Neural progenitor cell (in vitro differentiated cells): ENCODE results near the gene PHPT1. TPM values are rescaled to one million over a fixed set of nuclear protein-coding genes. Genes with fewer than 3 reads are reported as not detected.

Experiments
- DNase-seq: peaks from one replicate; pipeline ENCODE4 v3.0.0-alpha.2; 2016; ENCODE audit warnings: low spot score
- H2AFZ ChIP-seq: fragments of 200-600 bp; sonication (generic); replicated peaks from 2 replicates; pipeline ENCODE4 v1.6.1; 2016; ENCODE audit warnings: antibody characterized with exemption
- H3F3A ChIP-seq: fragments of 200-600 bp; sonication (generic); 2 replicates; pipeline ENCODE4 v1.6.1; 2016; ENCODE audit warnings: antibody characterized with exemption, low read depth
- H3K27ac ChIP-seq: fragments of 200-600 bp; sonication (generic); 2 replicates; pipeline ENCODE4 v1.5.1; 2016; ENCODE audit warnings: mild to moderate bottlenecking
- H3K27me3 ChIP-seq: fragments of 200-600 bp; sonication (generic); 2 replicates; pipeline ENCODE4 v1.6.1; 2016; ENCODE audit warnings: mild to moderate bottlenecking, moderate library complexity
- H3K36me3 ChIP-seq: fragments of 200-600 bp; sonication (generic); 2 replicates; pipeline ENCODE4 v1.5.1; 2016
- H3K4me1 ChIP-seq: fragments of 200-600 bp; sonication (generic); 2 replicates; pipeline ENCODE4 v1.6.1; 2016; ENCODE audit warnings: mixed run types
- H3K4me2 ChIP-seq: fragments of 200-600 bp; sonication (generic); 2 replicates; pipeline ENCODE4 v1.6.1; 2016
- H3K4me3 ChIP-seq: fragments of 200-600 bp; sonication (generic); 2 replicates; pipeline ENCODE4 v1.5.1; 2016
- H3K79me2 ChIP-seq: fragments of 200-600 bp; sonication (generic); 2 replicates; pipeline ENCODE4 v1.6.1; 2016; ENCODE audit warnings: low read depth
- H3K9ac ChIP-seq: fragments of 200-600 bp; sonication (generic); 2 replicates; pipeline ENCODE4 v1.6.1; 2016
- H3K9me3 ChIP-seq: fragments of 200-600 bp; sonication (generic); 2 replicates; pipeline ENCODE4 v1.5.1; 2016; ENCODE audit warnings: low read depth
- H4K20me1 ChIP-seq: fragments of 200-600 bp; sonication (generic); 2 replicates; pipeline ENCODE4 v1.6.1; 2016; ENCODE audit warnings: low read depth
- H3K27ac Mint-ChIP-seq: 3 replicates; pipeline ENCODE4 v1.8.0; 2021; ENCODE audit warnings: mixed read lengths
- H3K27me3 Mint-ChIP-seq: 2 replicates; pipeline ENCODE4 v1.8.0; 2022; ENCODE audit warnings: low read depth, mild to moderate bottlenecking, inconsistent platforms, moderate library complexity, mixed read lengths; ENCODE audit not compliant: insufficient read depth
- H3K36me3 Mint-ChIP-seq: 3 replicates; pipeline ENCODE4 v1.8.0; 2021; ENCODE audit warnings: mixed read lengths
- H3K4me1 Mint-ChIP-seq: 3 replicates; pipeline ENCODE4 v1.8.0; 2021; ENCODE audit warnings: mixed read lengths
- H3K4me3 Mint-ChIP-seq: 3 replicates; pipeline ENCODE4 v1.8.0; 2021; ENCODE audit warnings: mild to moderate bottlenecking, moderate library complexity, mixed read lengths
- H3K9me3 Mint-ChIP-seq: 3 replicates; pipeline ENCODE4 v1.8.0; 2020; ENCODE audit warnings: mixed read lengths
- CTCF ChIP-seq: fragments of 200-600 bp; sonication (generic); IDR thresholded peaks from 2 replicates; pipeline ENCODE4 v1.5.1; 2017; ENCODE audit warnings: antibody characterized with exemption, mild to moderate bottlenecking
- EZH2 ChIP-seq: fragments of 200-600 bp; sonication (generic); IDR thresholded peaks from 2 replicates; pipeline ENCODE4 v1.6.1; 2017; ENCODE audit warnings: antibody characterized with exemption, mild to moderate bottlenecking, moderate library complexity
- EZH2phosphoT487 ChIP-seq: fragments of 200-600 bp; sonication (generic); IDR thresholded peaks from 2 replicates; pipeline ENCODE4 v1.6.1; 2017; ENCODE audit warnings: antibody characterized with exemption
- total RNA-seq: library from RNA; depleted of rRNA; stranded (reverse); fragments of >200 nt; gene quantifications from 2 replicates; pipeline ENCODE4 v1.2.3, GENCODE V29; 2015; ENCODE audit warnings: low replicate concordance

PHPT1 gene
- total RNA-seq, 1 donor from 2014 or later, result 58.8 TPM

GRCh38 chr9:136846376-136847087 is 2.7 kb upstream of the PHPT1 start:
- peaks cover 24% of the 10 kb centered on the region for H3F3A ChIP-seq
- Mint-ChIP-seq H3K4me3 (peak overlapping the region; percentile 65), H3K27me3 (peaks cover 20% of the 10 kb centered on the region), H3K9me3 (no peaks in the 10 kb centered on the region), H3K27ac (no peak overlapping the region), H3K4me1 (peaks cover 10% of the 10 kb centered on the region), H3K36me3 (no peaks in the 10 kb centered on the region)
- H3K27me3 ChIP-seq, result peaks cover 20% of the 10 kb centered on the region
- peaks cover 35% of the 10 kb centered on the region for H4K20me1 ChIP-seq
- H3K4me1 ChIP-seq, result peaks cover 11% of the 10 kb centered on the region
- H3K4me2 ChIP-seq, result peak overlapping the region; percentile 90
- TF ChIP-seq EZH2 (peak; percentile 74), CTCF (no peak), EZH2phosphoT487 (peak; percentile 22)
- DNase-seq, result no peak
- H2AFZ ChIP-seq, result no peak overlapping the region
- peaks cover 8% of the 10 kb centered on the region for H3K79me2 ChIP-seq
- H3K9ac ChIP-seq, result no peak overlapping the region
- H3K36me3 ChIP-seq, result no peaks in the 10 kb centered on the region
- peak overlapping the region; percentile 68 for H3K4me3 ChIP-seq
- H3K9me3 ChIP-seq, result no peaks in the 10 kb centered on the region
- no peak overlapping the region for H3K27ac ChIP-seq

GRCh38 chr9:136847088-136847825 is 2.0 kb upstream of the PHPT1 start:
- TF ChIP-seq EZH2phosphoT487, result peak; percentile 21
- TF ChIP-seq EZH2, result peak; percentile 25
- TF ChIP-seq CTCF, result no peak
- H2AFZ ChIP-seq, result no peak overlapping the region
- H3F3A ChIP-seq, result peaks cover 20% of the 10 kb centered on the region
- H3K79me2 ChIP-seq, result peaks cover 8% of the 10 kb centered on the region
- peaks cover 20% of the 10 kb centered on the region for H3K27me3 ChIP-seq
- peak overlapping the region; percentile 68 for H3K4me3 ChIP-seq
- Mint-ChIP-seq H3K4me3 (peak overlapping the region; percentile 94), H3K9me3 (no peaks in the 10 kb centered on the region), H3K27me3 (peaks cover 21% of the 10 kb centered on the region), H3K4me1 (peaks cover 5% of the 10 kb centered on the region), H3K27ac (no peak overlapping the region), H3K36me3 (no peaks in the 10 kb centered on the region)
- no peaks in the 10 kb centered on the region for H3K9me3 ChIP-seq
- H3K4me2 ChIP-seq, result peak overlapping the region; percentile 90
- peaks cover 27% of the 10 kb centered on the region for H4K20me1 ChIP-seq
- no peaks in the 10 kb centered on the region for H3K36me3 ChIP-seq
- DNase-seq, result peak; percentile 86
- H3K27ac ChIP-seq, result no peak overlapping the region
- H3K9ac ChIP-seq, result no peak overlapping the region
- peaks cover 5% of the 10 kb centered on the region for H3K4me1 ChIP-seq

GRCh38 chr9:136847826-136848392 is 1.3 kb upstream of the PHPT1 start:
- Histone ChIP-seq H2AFZ (no peak overlapping the region), H3K27me3 (peaks cover 20% of the 10 kb centered on the region), H4K20me1 (peaks cover 24% of the 10 kb centered on the region), H3K4me2 (peak overlapping the region; percentile 90), H3K79me2 (peaks cover 8% of the 10 kb centered on the region), H3K4me3 (peak overlapping the region; percentile 68), H3K9me3 (no peaks in the 10 kb centered on the region), H3F3A (peaks cover 20% of the 10 kb centered on the region), H3K9ac (no peak overlapping the region), H3K4me1 (peaks cover 5% of the 10 kb centered on the region), H3K36me3 (no peaks in the 10 kb centered on the region), H3K27ac (no peak overlapping the region)
- Mint-ChIP-seq H3K4me3 (peak overlapping the region; percentile 94), H3K4me1 (peaks cover 3% of the 10 kb centered on the region), H3K27me3 (peaks cover 21% of the 10 kb centered on the region), H3K27ac (peak overlapping the region; percentile 82), H3K36me3 (no peaks in the 10 kb centered on the region), H3K9me3 (no peaks in the 10 kb centered on the region)
- TF ChIP-seq EZH2phosphoT487, result no peak
- DNase-seq, result peak; percentile 91
